ENCODE measurements around the gene ZACN. TPM values are rescaled to one million over a fixed set of nuclear protein-coding genes. Genes with fewer than 3 reads are reported as not detected.
"Not testable (repeated sequence)": the region's sequence is repeated elsewhere in the genome, so short reads cannot be mapped to it uniquely, and the experiment has no call there.

ZACN gene
- total RNA-seq, 1 donor from 2014 or later = not detected

- DNase-seq (ENCODE audit: low read depth) = no peak
- H3K4me3 ChIP-seq (ENCODE audit: low read depth, low read length) = no peak overlapping the region
- no peak for TF ChIP-seq CTCF (conservative IDR thresholded peaks at IDR 0.05; ENCODE audit: low read depth, low read length)
Measured at GRCh38 chr17:76038050-76038449, 40.9 kb upstream of the ZACN start.

- DNase-seq (ENCODE audit: low read depth) = no peak
- no peak overlapping the region for H3K4me3 ChIP-seq (ENCODE audit: low read depth, low read length)
Measured at GRCh38 chr17:76039121-76039520, 39.9 kb upstream of the ZACN start.

GRCh38 chr17:76040376-76040775 is 38.6 kb upstream of the ZACN start:
- TF ChIP-seq CTCF (conservative IDR thresholded peaks at IDR 0.05; ENCODE audit: low read depth, low read length) = no peak
- H3K4me3 ChIP-seq (ENCODE audit: low read depth, low read length) = no peak overlapping the region
- DNase-seq (ENCODE audit: low read depth) = no peak

More at GRCh38 chr17:76039121-76039520, 39.9 kb upstream of the ZACN start:
- no peak for TF ChIP-seq CTCF (conservative IDR thresholded peaks at IDR 0.05; ENCODE audit: low read depth, low read length)

- H3K4me3 ChIP-seq (ENCODE audit: low read depth, low read length); DNase-seq (ENCODE audit: low read depth): not testable (repeated sequence)
Measured at GRCh38 chr17:76042868-76043267, 36.1 kb upstream of the ZACN start.

- not testable (repeated sequence) for DNase-seq (ENCODE audit: low read depth); H3K4me3 ChIP-seq (ENCODE audit: low read depth, low read length)
Measured at GRCh38 chr17:76044475-76045007, 34.4 kb upstream of the ZACN start.

- no peak for DNase-seq (ENCODE audit: low read depth)
- TF ChIP-seq CTCF (conservative IDR thresholded peaks at IDR 0.05; ENCODE audit: low read depth, low read length) = no peak
- H3K4me3 ChIP-seq (ENCODE audit: low read depth, low read length) = no peak overlapping the region
Measured at GRCh38 chr17:76046064-76046463, 32.9 kb upstream of the ZACN start.

GRCh38 chr17:76048025-76048605 is 30.9 kb upstream of the ZACN start:
- H3K4me3 ChIP-seq (ENCODE audit: low read depth, low read length) = no peak overlapping the region
- no peak for DNase-seq (ENCODE audit: low read depth)
- TF ChIP-seq CTCF (conservative IDR thresholded peaks at IDR 0.05; ENCODE audit: low read depth, low read length) = no peak

- DNase-seq (ENCODE audit: low read depth) = no peak
- H3K4me3 ChIP-seq (ENCODE audit: low read depth, low read length) = no peak overlapping the region
- TF ChIP-seq CTCF (conservative IDR thresholded peaks at IDR 0.05; ENCODE audit: low read depth, low read length) = no peak
Measured at GRCh38 chr17:76048711-76049110, 30.3 kb upstream of the ZACN start.
